ENCODE results near the gene RPS16. TPM values are rescaled to one million over a fixed set of nuclear protein-coding genes. Genes with fewer than 3 reads are reported as not detected.
A peak's percentile ranks its signal among the peaks of the same experiment; 100 is the strongest.

The RPS16 gene
- total and polyA plus RNA-seq, 2 donors from 2014 or later, result 1,461 to 1,965 TPM

DNA sequence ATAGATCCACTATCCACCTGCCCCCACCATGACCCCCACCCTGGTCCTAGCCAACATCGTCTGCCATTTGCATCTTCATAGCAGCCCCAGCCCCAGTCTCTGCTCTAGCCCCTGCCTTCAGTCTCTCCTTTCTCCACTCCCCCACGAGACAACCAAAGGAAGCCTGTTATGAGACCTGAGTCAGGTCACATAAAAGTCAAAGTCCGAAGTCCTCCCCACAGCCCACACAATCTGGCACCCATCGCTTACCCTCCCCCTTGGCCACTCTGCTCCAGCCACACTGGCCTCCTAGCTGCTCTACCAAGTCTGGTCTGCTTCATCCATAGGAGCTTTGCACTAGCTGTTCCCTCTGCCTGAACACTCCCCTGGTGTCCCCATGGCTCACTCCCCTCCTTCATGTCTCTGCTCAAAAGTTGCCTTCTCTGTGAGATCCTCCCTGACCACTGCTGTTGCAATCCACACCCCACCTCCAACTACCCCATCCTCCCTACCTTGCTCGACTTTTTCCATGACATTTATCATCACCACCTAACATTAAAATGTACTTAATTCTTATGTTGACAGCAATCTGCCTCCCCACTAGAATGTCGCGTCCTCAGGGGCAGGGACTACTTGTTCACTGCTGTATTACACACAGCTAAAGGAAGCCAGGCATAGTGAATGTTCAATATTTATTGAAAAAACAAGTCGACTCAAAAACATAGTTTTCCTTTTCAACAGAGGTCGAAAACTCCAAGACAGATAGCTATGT, 24.5 kb downstream of the RPS16 start:
- Histone ChIP-seq H3K4me3 (ENCODE audit: low read length in 3 of 3) (peak overlapping the region; percentile 55 to 99 (median 66)), H3K9ac (ENCODE audit: low read length in 3 of 3) (peak overlapping the region; percentile 19 to 77 (median 38)), H3K27me3 (ENCODE audit: control insufficient read depth, insufficient read depth, low read length) (no peaks in the 10 kb centered on the region), H3K9me3 (ENCODE audit: control insufficient read depth in 2 of 3, insufficient read depth in 1 of 3, low read length in 3 of 3) (no peaks in the 10 kb centered on the region), H3K27ac (ENCODE audit: low read depth in 2 of 2, low read length in 2 of 2) (peak overlapping the region; percentile 95 to 98), H3K36me3 (ENCODE audit: control insufficient read depth in 2 of 3, insufficient read depth in 3 of 3, low read length in 3 of 3) (peaks cover 0 to 22% (median 6%) of the 10 kb centered on the region in 3 donors), H3K4me1 (ENCODE audit: control insufficient read depth in 2 of 3, insufficient read depth in 2 of 3, low read depth in 1 of 3, low read length in 3 of 3) (peaks cover 14 to 26% (median 20%) of the 10 kb centered on the region in 3 donors)
- intact Hi-C loops (cut with DNase I), result no loop called here
- TF ChIP-seq, protein P1, sequence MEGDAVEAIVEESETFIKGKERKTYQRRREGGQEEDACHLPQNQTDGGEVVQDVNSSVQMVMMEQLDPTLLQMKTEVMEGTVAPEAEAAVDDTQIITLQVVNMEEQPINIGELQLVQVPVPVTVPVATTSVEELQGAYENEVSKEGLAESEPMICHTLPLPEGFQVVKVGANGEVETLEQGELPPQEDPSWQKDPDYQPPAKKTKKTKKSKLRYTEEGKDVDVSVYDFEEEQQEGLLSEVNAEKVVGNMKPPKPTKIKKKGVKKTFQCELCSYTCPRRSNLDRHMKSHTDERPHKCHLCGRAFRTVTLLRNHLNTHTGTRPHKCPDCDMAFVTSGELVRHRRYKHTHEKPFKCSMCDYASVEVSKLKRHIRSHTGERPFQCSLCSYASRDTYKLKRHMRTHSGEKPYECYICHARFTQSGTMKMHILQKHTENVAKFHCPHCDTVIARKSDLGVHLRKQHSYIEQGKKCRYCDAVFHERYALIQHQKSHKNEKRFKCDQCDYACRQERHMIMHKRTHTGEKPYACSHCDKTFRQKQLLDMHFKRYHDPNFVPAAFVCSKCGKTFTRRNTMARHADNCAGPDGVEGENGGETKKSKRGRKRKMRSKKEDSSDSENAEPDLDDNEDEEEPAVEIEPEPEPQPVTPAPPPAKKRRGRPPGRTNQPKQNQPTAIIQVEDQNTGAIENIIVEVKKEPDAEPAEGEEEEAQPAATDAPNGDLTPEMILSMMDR (IDR thresholded peaks at IDR 0.05; ENCODE audit: borderline replicate concordance, extremely low read depth, insufficient read depth), result no peak
- FAIRE-seq (no peak), DNase-seq (peak in 3 of 5 donors; percentile 46 to 81 (median 64))

DNA sequence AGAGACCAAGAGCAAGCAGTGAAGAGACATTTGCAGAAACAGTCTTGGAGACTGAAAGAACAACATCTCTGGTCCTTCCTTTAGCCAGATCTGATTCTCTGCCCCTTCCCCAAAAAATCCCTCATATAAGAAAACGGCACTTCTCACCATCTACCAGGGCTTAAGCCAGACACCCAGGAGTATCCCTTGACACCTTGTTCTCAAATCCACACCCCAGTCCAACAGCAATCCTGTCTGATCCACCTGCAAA, 25.0 kb downstream of the RPS16 start:
- FAIRE-seq (no peak), DNase-seq (no peak)
- H3K4me1 ChIP-seq (ENCODE audit: control insufficient read depth in 2 of 3, insufficient read depth in 2 of 3, low read depth in 1 of 3, low read length in 3 of 3), result peaks cover 14 to 28% (median 24%) of the 10 kb centered on the region in 3 donors

DNA sequence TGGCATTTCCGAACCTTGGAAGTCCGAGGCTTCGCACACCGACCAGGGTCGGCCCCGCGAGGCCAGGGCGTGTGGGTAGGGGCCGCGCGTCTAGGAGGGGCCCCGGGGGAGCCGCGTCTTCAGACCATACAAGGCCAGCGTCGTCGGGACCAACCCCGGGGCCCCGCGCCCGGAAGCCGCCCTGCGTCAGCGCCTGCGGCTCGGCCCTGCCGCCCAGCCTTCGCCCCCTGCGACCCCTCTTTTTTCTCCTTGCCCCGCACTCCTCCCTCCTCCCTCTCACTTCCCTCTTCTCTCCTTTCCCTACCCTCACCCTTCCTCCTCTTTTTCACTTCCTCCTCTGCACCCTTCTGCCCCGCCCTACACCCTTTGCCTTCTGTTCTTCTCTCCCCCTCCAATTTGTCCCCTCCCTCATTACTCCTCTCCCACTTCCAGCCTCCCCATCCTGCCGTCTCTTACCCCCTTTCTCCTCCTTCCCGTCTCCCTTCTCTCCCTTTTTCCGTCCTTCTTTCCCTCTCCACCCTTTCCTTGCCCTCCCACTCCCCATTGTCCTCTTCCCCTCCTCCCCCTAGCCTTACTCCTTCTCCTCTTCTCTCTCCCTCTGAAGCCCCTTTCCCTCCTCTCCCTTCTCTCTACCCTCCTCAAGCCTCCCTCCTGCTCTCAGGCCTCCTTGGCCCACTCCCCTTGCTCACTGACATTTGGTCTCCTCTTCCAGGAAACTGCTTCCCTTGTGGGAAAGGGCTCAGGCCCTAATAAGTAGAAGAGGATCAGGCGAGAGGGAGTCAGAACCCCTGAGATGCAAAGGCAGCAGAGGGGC, 25.5 kb downstream of the RPS16 start:
- TF ChIP-seq, protein P1 (IDR thresholded peaks at IDR 0.05; ENCODE audit: borderline replicate concordance, extremely low read depth, insufficient read depth), result peak; percentile 2
- intact Hi-C loops (cut with DNase I), result no loop called here
- H3K27me3 ChIP-seq (ENCODE audit: control insufficient read depth, insufficient read depth, low read length), result no peaks in the 10 kb centered on the region
- peak overlapping the region; percentile 95 to 98 for H3K27ac ChIP-seq (ENCODE audit: low read depth in 2 of 2, low read length in 2 of 2)
- peaks cover 14 to 28% (median 24%) of the 10 kb centered on the region in 3 donors for H3K4me1 ChIP-seq (ENCODE audit: control insufficient read depth in 2 of 3, insufficient read depth in 2 of 3, low read depth in 1 of 3, low read length in 3 of 3)
- peak overlapping the region; percentile 66 to 99 (median 66) for H3K4me3 ChIP-seq (ENCODE audit: low read length in 3 of 3)
- DNase-seq (peak; percentile 60 to 97 (median 82)), FAIRE-seq (no peak)
- H3K9me3 ChIP-seq (ENCODE audit: control insufficient read depth in 2 of 3, insufficient read depth in 1 of 3, low read length in 3 of 3), result no peaks in the 10 kb centered on the region
- H3K36me3 ChIP-seq (ENCODE audit: control insufficient read depth in 2 of 3, insufficient read depth in 3 of 3, low read length in 3 of 3), result peaks cover 0 to 22% (median 6%) of the 10 kb centered on the region in 3 donors
- H3K9ac ChIP-seq (ENCODE audit: low read length in 3 of 3), result peak overlapping the region; percentile 38 to 77 (median 49)

More for the DNA sequence above, 25.0 kb downstream of the RPS16 start:
- intact Hi-C loops (cut with DNase I), result no loop called here
- peak overlapping the region; percentile 95 to 98 for H3K27ac ChIP-seq (ENCODE audit: low read depth in 2 of 2, low read length in 2 of 2)
- peak overlapping the region; percentile 66 to 99 (median 66) for H3K4me3 ChIP-seq (ENCODE audit: low read length in 3 of 3)
- peaks cover 0 to 22% (median 6%) of the 10 kb centered on the region in 3 donors for H3K36me3 ChIP-seq (ENCODE audit: control insufficient read depth in 2 of 3, insufficient read depth in 3 of 3, low read length in 3 of 3)
- no peaks in the 10 kb centered on the region for H3K9me3 ChIP-seq (ENCODE audit: control insufficient read depth in 2 of 3, insufficient read depth in 1 of 3, low read length in 3 of 3)
- H3K9ac ChIP-seq (ENCODE audit: low read length in 3 of 3), result peak overlapping the region; percentile 30 to 77 (median 38)
- no peaks in the 10 kb centered on the region for H3K27me3 ChIP-seq (ENCODE audit: control insufficient read depth, insufficient read depth, low read length)
- TF ChIP-seq, protein P1 (IDR thresholded peaks at IDR 0.05; ENCODE audit: borderline replicate concordance, extremely low read depth, insufficient read depth), result no peak
